ENCODE measurements around the gene TSSK2.

The TSSK2 gene

GRCh38 chr22:19106886-19107729, 24.0 kb upstream of the TSSK2 start:
- no peak for DNase-seq

- DNase-seq, result peak in 2 of 3 experiments; percentile 1 to 36
Measured at GRCh38 chr22:19107730-19108074, 23.4 kb upstream of the TSSK2 start.

GRCh38 chr22:19108807-19109197, 22.3 kb upstream of the TSSK2 start:
- DNase-seq, result no peak

- no peak for DNase-seq
Measured at GRCh38 chr22:19109198-19110063, 21.7 kb upstream of the TSSK2 start.

- peak in 1 of 3 experiments; percentile 11 for DNase-seq
Measured at GRCh38 chr22:19110064-19110458, 21.0 kb upstream of the TSSK2 start.

GRCh38 chr22:19110646-19111045, 20.5 kb upstream of the TSSK2 start:
- no peak for DNase-seq

GRCh38 chr22:19111140-19111539, 20.0 kb upstream of the TSSK2 start:
- peak in 1 of 3 experiments; percentile 1 for DNase-seq

- no peak for DNase-seq
Measured at GRCh38 chr22:19111584-19111983, 19.5 kb upstream of the TSSK2 start.

- no peak for DNase-seq
Measured at GRCh38 chr22:19113429-19113828, 17.7 kb upstream of the TSSK2 start.

- DNase-seq, result no peak
Measured at GRCh38 chr22:19114984-19115552, 16.0 kb upstream of the TSSK2 start.

- no peak for DNase-seq
Measured at GRCh38 chr22:19115628-19116027, 15.5 kb upstream of the TSSK2 start.

GRCh38 chr22:19117111-19117512, 14.0 kb upstream of the TSSK2 start:
- peak in 2 of 3 experiments; percentile 72 to 78 for DNase-seq

GRCh38 chr22:19118329-19118880, 12.7 kb upstream of the TSSK2 start:
- DNase-seq, result no peak

GRCh38 chr22:19119949-19120348, 11.2 kb upstream of the TSSK2 start:
- no peak for DNase-seq

GRCh38 chr22:19120829-19121630, 10.1 kb upstream of the TSSK2 start:
- DNase-seq, result no peak

- DNase-seq, result peak in 2 of 3 experiments; percentile 67 to 69
Measured at GRCh38 chr22:19121631-19122142, 9.4 kb upstream of the TSSK2 start.

GRCh38 chr22:19122143-19122751, 8.9 kb upstream of the TSSK2 start, which contains the start of gene DGCR2:
Gene DGCR2, minus strand, starts transcription at chr22:19122412. Its CDS starts 206 bp downstream, at chr22:19122206.
- DNase-seq, result peak; percentile 90 to 94 (median 91)

GRCh38 chr22:19122752-19123492, 8.2 kb upstream of the TSSK2 start:
- peak in 1 of 3 experiments; percentile 57 for DNase-seq

GRCh38 chr22:19123936-19124335, 7.2 kb upstream of the TSSK2 start:
- DNase-seq, result no peak

- DNase-seq, result no peak
Measured at GRCh38 chr22:19124377-19124776, 6.7 kb upstream of the TSSK2 start.

GRCh38 chr22:19125011-19125410, 6.1 kb upstream of the TSSK2 start:
- DNase-seq, result no peak

Data from NCI-H1417 (cell line).